PC-9 (cell line): ENCODE measurements around the gene DRGX.

Experiments
- CTCF ChIP-seq: fragments of 200-600 bp; sonication (generic); conservative IDR thresholded peaks from 2 replicates; pipeline ENCODE4 v1.6.1; 2017; ENCODE audit warnings: mixed run types, antibody characterized with exemption, mild to moderate bottlenecking, moderate library complexity
- EZH2 ChIP-seq: fragments of 200-600 bp; sonication (generic); IDR thresholded peaks from 2 replicates; pipeline ENCODE4 v1.8.0; 2017; ENCODE audit warnings: antibody characterized with exemption, low read depth

GRCh38 chr10:49415846-49416245, 20.0 kb upstream of the DRGX start:
- TF ChIP-seq CTCF: no peak
- TF ChIP-seq EZH2: no peak
